GM12878 (cell line): ENCODE data around the gene ARID3A. TPM values are rescaled to one million over a fixed set of nuclear protein-coding genes. Genes with fewer than 3 reads are reported as not detected.

ENCODE experiments used
- ATAC-seq: fragments of 200-7000 bp; cut with Tn5 transposase; 3 replicates; pipeline ENCODE4 v1.9.1; 2020; ENCODE audit warnings: mild to moderate bottlenecking, moderate library complexity
- BruUV-seq: library from RNA; stranded (reverse); fragments of 400-500 nt; replicated peaks from 2 replicates; lab custom pipeline; 2021; lab: Mats Ljungman, UMichigan
- CTCF ChIA-PET: fragments of 300-600 bp; sonication (Branson Sonifier 250); formaldehyde crosslinking; extraction: SDS; loops from one replicate; lab custom pipeline; 2021; ENCODE audit warnings: inconsistent platforms; lab: Yijun Ruan, JAX
- POLR2A ChIA-PET: fragments of 350-600 bp; formaldehyde crosslinking; extraction: SDS; loops from one replicate; lab custom pipeline; 2021; ENCODE audit warnings: inconsistent platforms; lab: Charles Lee
- RAD21 ChIA-PET: fragments of 300-600 bp; sonication (Branson Sonifier 250); formaldehyde crosslinking; loops from one replicate; lab custom pipeline; 2023; ENCODE audit warnings: antibody characterized with exemption; ENCODE audit not compliant: unreplicated experiment; lab: Charles Lee
- SMC1A ChIA-PET: fragments of 300-600 bp; sonication (Branson Sonifier 250); formaldehyde crosslinking; loops from one replicate; lab custom pipeline; 2023; ENCODE audit not compliant: unreplicated experiment, uncharacterized antibody; lab: Charles Lee
- DNase-seq: peaks from one replicate; pipeline ENCODE4 v3.0.0-alpha.2; 2011; ENCODE audit warnings: low read depth, low spot score
- FAIRE-seq: peaks from 3 replicates; lab custom pipeline; 2011; peaks lifted over from hg19 to GRCh38; lab: Jason Lieb, UNC
- H2AFZ ChIP-seq: 2 replicates; pipeline ENCODE4 v1.6.0; 2011; ENCODE audit warnings: low read depth, low read length, control low read depth; ENCODE audit not compliant: control insufficient read depth
- H3K27ac ChIP-seq: 2 replicates; pipeline ENCODE4 v1.5.1; 2011; ENCODE audit warnings: control low read depth; ENCODE audit not compliant: control insufficient read depth, insufficient read depth
- H3K27me3 ChIP-seq, 2 experiments: replicated peaks in 1 of 2; 2 replicates each; pipeline versions ENCODE4 v1.6.0 to v1.6.1; 2011; ENCODE audit warnings: low read length in 1 of 2; ENCODE audit not compliant: control insufficient read depth in 2 of 2, insufficient read depth in 2 of 2
- H3K36me3 ChIP-seq, 2 experiments: 2 replicates each; pipeline ENCODE4 v1.5.1; 2011; ENCODE audit warnings: low read length in 1 of 2; ENCODE audit not compliant: control insufficient read depth in 2 of 2, insufficient read depth in 2 of 2
- H3K4me1 ChIP-seq: 2 replicates; pipeline ENCODE4 v1.6.1; 2011; ENCODE audit warnings: mild to moderate bottlenecking, low read length, moderate library complexity, mixed read lengths; ENCODE audit not compliant: control insufficient read depth, insufficient read depth
- H3K4me2 ChIP-seq: 2 replicates; pipeline ENCODE4 v1.6.0; 2011; ENCODE audit warnings: control low read depth; ENCODE audit not compliant: control insufficient read depth, insufficient read depth
- H3K4me3 ChIP-seq: fragments of 200-600 bp; sonication (generic); 2 replicates; pipeline ENCODE4 v1.5.1; 2016
- H3K79me2 ChIP-seq: 2 replicates; pipeline ENCODE4 v1.6.0; 2011; ENCODE audit warnings: low read length; ENCODE audit not compliant: control insufficient read depth, insufficient read depth
- H3K9ac ChIP-seq: 2 replicates; pipeline ENCODE4 v1.8.0; 2011; ENCODE audit warnings: low read length, control low read depth, mixed read lengths; ENCODE audit not compliant: control insufficient read depth, insufficient read depth
- H3K9me3 ChIP-seq: replicated peaks from 3 replicates; pipeline ENCODE4 v1.5.1; 2011; ENCODE audit warnings: mild to moderate bottlenecking, low read length; ENCODE audit not compliant: control insufficient read depth, insufficient read depth
- H4K20me1 ChIP-seq: 2 replicates; pipeline ENCODE4 v1.6.0; 2011; ENCODE audit not compliant: control insufficient read depth, insufficient read depth
- BMI1 ChIP-seq: fragments of 450-650 bp; IDR thresholded peaks from 2 replicates; pipeline ENCODE4 v1.6.1; 2016; ENCODE audit warnings: mild to moderate bottlenecking, moderate library complexity, borderline replicate concordance
- CBX5 ChIP-seq: sonication (generic); IDR thresholded peaks from 2 replicates; pipeline ENCODE4 v1.6.1; 2016; ENCODE audit warnings: low read depth, moderate library complexity, mild to moderate bottlenecking, inconsistent platforms
- MYB ChIP-seq: fragments of 150-350 bp; IDR thresholded peaks from 2 replicates; pipeline ENCODE4 v1.6.1; 2014; ENCODE audit warnings: mild to moderate bottlenecking, low read depth, low read length, borderline replicate concordance
- NFIC ChIP-seq: IDR thresholded peaks from 2 replicates; pipeline ENCODE4 v1.6.1; 2012; ENCODE audit warnings: low read depth, mild to moderate bottlenecking, inconsistent platforms, low read length, moderate library complexity
- NFYB ChIP-seq: IDR thresholded peaks from 2 replicates; pipeline ENCODE4 v1.6.1; 2011; ENCODE audit warnings: low read depth, mild to moderate bottlenecking, low read length, improper control_type of control experiment, moderate library complexity; ENCODE audit not compliant: insufficient read depth
- NR2F1 ChIP-seq: fragments of 450-650 bp; conservative IDR thresholded peaks from 2 replicates; pipeline ENCODE4 v1.6.1; 2017; ENCODE audit warnings: mild to moderate bottlenecking
- PKNOX1 ChIP-seq: fragments of 450-650 bp; IDR thresholded peaks from 2 replicates; pipeline ENCODE4 v1.6.1; 2016; ENCODE audit warnings: mild to moderate bottlenecking
- POLR2A ChIP-seq: IDR thresholded peaks from 2 replicates; pipeline ENCODE4 v1.6.1; 2011; ENCODE audit warnings: low read depth, mild to moderate bottlenecking, low read length
- RBBP5 ChIP-seq: fragments of 200-600 bp; sonication (generic); conservative IDR thresholded peaks from 2 replicates; pipeline ENCODE4 v1.6.1; 2016
- SIN3A ChIP-seq: IDR thresholded peaks from 2 replicates; pipeline ENCODE4 v1.6.1; 2012; ENCODE audit warnings: low read depth, low read length, improper control_type of control experiment
- SKIL ChIP-seq: fragments of 450-650 bp; IDR thresholded peaks from 2 replicates; pipeline ENCODE4 v1.6.1; 2017; ENCODE audit warnings: mild to moderate bottlenecking, low read depth, inconsistent platforms; ENCODE audit not compliant: poor library complexity, severe bottlenecking
- YY1 ChIP-seq: IDR thresholded peaks from 2 replicates; pipeline ENCODE4 v1.6.1; 2011; ENCODE audit warnings: low read depth, mild to moderate bottlenecking, low read length
- ZSCAN29 ChIP-seq: fragments of 450-650 bp; IDR thresholded peaks from 2 replicates; pipeline ENCODE4 v1.6.1; 2017; ENCODE audit warnings: mild to moderate bottlenecking, moderate library complexity
- ZZZ3 ChIP-seq: IDR thresholded peaks from 2 replicates; pipeline ENCODE4 v1.6.1; 2011; ENCODE audit warnings: low read depth; ENCODE audit not compliant: control insufficient read depth, insufficient read length
- WGBS: methylation state at CpG from one replicate; pipeline ENCODE4 v1.1.6; 2016; ENCODE audit warnings: low lambda C conversion rate; ENCODE audit not compliant: insufficient replicate concordance, insufficient coverage; ENCODE audit errors: missing lambda C conversion rate; 5-methylcytosine and 5-hydroxymethylcytosine counted together
- in situ Hi-C: fragments of 300-500 bp; cut with MboI; formaldehyde crosslinking; loops from 9 replicates; pipeline ENCODE4 v1.14.3; 2018; ENCODE audit warnings: mixed read lengths
- intact Hi-C: fragments of 100-400 bp; cut with micrococcal nuclease; formaldehyde crosslinking; loops from one replicate; pipeline ENCODE4 v1.14.2; 2022; ENCODE audit not compliant: unreplicated experiment
- polyA plus RNA-seq, 11 experiments: library from polyadenylated mRNA; depleted of rRNA in 4 of 11; unstranded in 6 of 11; stranded (reverse) in 5 of 11; fragments of >200 nt; fragmentation: Nextera tagmentation in 4 of 11; fragmentation: Illumina TruSeq in 1 of 11; extraction: Ambion mirVana in 4 of 11; extraction: Trizol in 1 of 11; gene quantifications; 1 replicate in 1 of 11; 2 replicates in 10 of 11; pipeline versions ENCODE4 v1.2.1 to v1.2.3, GENCODE V29; 2011 to 2016; ENCODE audit warnings: inconsistent platforms in 2 of 11, missing spikeins in 2 of 11, low read depth in 1 of 11
- total RNA-seq, 4 experiments: library from RNA; depleted of rRNA in 3 of 4; stranded (reverse); fragments of >200 nt in 3 of 4; fragmentation: Illumina TruSeq in 1 of 4; extraction: Trizol in 1 of 4; gene quantifications; 2 replicates each; pipeline versions ENCODE4 v1.2.1 to v1.2.3, GENCODE V29; 2013 to 2021

ARID3A gene
- total and polyA plus RNA-seq, 10 of the 15 experiments (the other 5 are each of a cell fraction or from before 2014, with no cell fraction given), result 0.76 to 70.0 (median 16.7) TPM

- Histone ChIP-seq H3K27ac (no peak overlapping the region), H4K20me1 (no peaks in the 10 kb centered on the region), H3K4me3 (no peak overlapping the region), H3K79me2 (peaks cover 15% of the 10 kb centered on the region), H3K9me3 (no peaks in the 10 kb centered on the region), H3K4me1 (peaks cover 3% of the 10 kb centered on the region; the same call in 1 of the 2 replicates), H3K36me3 (peaks cover 3 to 39% of the 10 kb centered on the region in 2 experiments; a peak in 3 of 4 replicates), H3K27me3 (no peaks in the 10 kb centered on the region), H2AFZ (no peak overlapping the region), H3K4me2 (no peak overlapping the region), H3K9ac (no peak overlapping the region)
- DNase-seq, result no peak
- in situ Hi-C loops, result no loop called here
- no peak for FAIRE-seq
- no peak for ATAC-seq
- 98% methylated on average over 42 of the region's 56 CpGs for WGBS
- TF ChIP-seq POLR2A, result 0 out of 2 replicates have a peak, but pooled peaks have one; percentile 13
- TF ChIP-seq ZSCAN29, result no peak
- TF ChIP-seq RBBP5, result no peak
- RAD21 ChIA-PET, result interaction anchor here (0.5 to 0.6 kb wide), 2 partner anchors 92 to 146 kb away, joined by 3 read pairs; no protein-coding TSS in a partner anchor
- CTCF ChIA-PET, result no interaction called here
- POLR2A ChIA-PET, result no interaction called here
- intact Hi-C loops, result no loop called here
- no TSS peak for BruUV-seq
- SMC1A ChIA-PET, result no interaction called here
These were observed 85.0 kb downstream of the ARID3A start for GRCh38 chr19:1010586-1011510.

GRCh38 chr19:1011831-1012333, 86.0 kb downstream of the ARID3A start:
- no peak for FAIRE-seq
- H3K9me3 ChIP-seq, result no peaks in the 10 kb centered on the region
- POLR2A ChIA-PET, result no interaction called here
- no peak for TF ChIP-seq NR2F1
- no peak for TF ChIP-seq CBX5
- no peak for TF ChIP-seq BMI1
- no peak for TF ChIP-seq NFIC
- no peak for TF ChIP-seq NFYB
- no peak for TF ChIP-seq ZZZ3
- no peak for TF ChIP-seq SIN3A
- TF ChIP-seq MYB, result no peak
- no peak for TF ChIP-seq YY1
- TF ChIP-seq PKNOX1, result no peak
- no peak for TF ChIP-seq SKIL
- TF ChIP-seq, all 136 proteins: peak for 0
- H3K4me1 ChIP-seq, result peaks cover 11% of the 10 kb centered on the region
- no TSS peak for BruUV-seq
- RAD21 ChIA-PET, result interaction anchor here (0.9 kb wide), 1 partner anchor 8 kb away, joined by 3 read pairs; no protein-coding TSS in a partner anchor
- peaks cover 3 to 39% of the 10 kb centered on the region in 2 experiments; a peak in 3 of 4 replicates for H3K36me3 ChIP-seq
- CTCF ChIA-PET, result no interaction called here
- no peak overlapping the region for H3K4me3 ChIP-seq
- intact Hi-C loops (no loop called here), in situ Hi-C loops (no loop called here)
- H3K4me2 ChIP-seq, result no peak overlapping the region
- H3K79me2 ChIP-seq, result peaks cover 25% of the 10 kb centered on the region
- no peak overlapping the region for H3K9ac ChIP-seq
- SMC1A ChIA-PET, result no interaction called here
- ATAC-seq, result no peak
- no peaks in the 10 kb centered on the region for H4K20me1 ChIP-seq
- H3K27ac ChIP-seq, result no peak overlapping the region
- H3K27me3 ChIP-seq, result no peaks in the 10 kb centered on the region
- DNase-seq, result no peak
- WGBS, result 95% methylated on average over 33 of the region's 36 CpGs
- no peak overlapping the region for H2AFZ ChIP-seq
